HG03378 (cell line): Measurements from ENCODE around the gene BGN.

Experiments used
- ATAC-seq: cut with Tn5 transposase; IDR thresholded peaks from one replicate; pipeline ENCODE4 v1.9.1; 2021; ENCODE audit warnings: mild to moderate bottlenecking, moderate library complexity; ENCODE audit not compliant: unreplicated experiment

The BGN gene

GRCh38 chrX:153459986-153460385 is 34.8 kb upstream of the BGN start:
- ATAC-seq: no peak

GRCh38 chrX:153460826-153461225 is 34.0 kb upstream of the BGN start:
- ATAC-seq: peak; percentile 49

- no peak for ATAC-seq
Measured at GRCh38 chrX:153462291-153462690, 32.5 kb upstream of the BGN start.

GRCh38 chrX:153463031-153463430 is 31.7 kb upstream of the BGN start:
- ATAC-seq: no peak

- no peak for ATAC-seq
Measured at GRCh38 chrX:153463556-153463955, 31.2 kb upstream of the BGN start.

- ATAC-seq: no peak
Measured at GRCh38 chrX:153464116-153464515, 30.7 kb upstream of the BGN start.

- ATAC-seq: no peak
Measured at GRCh38 chrX:153465691-153466380, 28.9 kb upstream of the BGN start.

- no peak for ATAC-seq
Measured at GRCh38 chrX:153468008-153468580, 26.7 kb upstream of the BGN start.

- peak; percentile 16 for ATAC-seq
Measured at GRCh38 chrX:153469811-153470410, 24.9 kb upstream of the BGN start.

GRCh38 chrX:153470411-153471363 is 24.1 kb upstream of the BGN start, which contains the start of gene HAUS7:
HAUS7 (minus strand) TSS chrX:153470576; CDS start chrX:153470557, 19 bp downstream.
- ATAC-seq: peak; percentile 67

GRCh38 chrX:153471663-153472280 is 23.0 kb upstream of the BGN start:
- no peak for ATAC-seq

GRCh38 chrX:153473126-153473525 is 21.7 kb upstream of the BGN start:
- ATAC-seq: no peak

- ATAC-seq: no peak
Measured at GRCh38 chrX:153474266-153474665, 20.5 kb upstream of the BGN start.

GRCh38 chrX:153474718-153475117 is 20.1 kb upstream of the BGN start:
- no peak for ATAC-seq

GRCh38 chrX:153475271-153475670 is 19.5 kb upstream of the BGN start:
- ATAC-seq: no peak

- ATAC-seq: no peak
Measured at GRCh38 chrX:153475751-153476281, 19.0 kb upstream of the BGN start.

GRCh38 chrX:153476666-153477363 is 18.0 kb upstream of the BGN start:
- no peak for ATAC-seq

- no peak for ATAC-seq
Measured at GRCh38 chrX:153477364-153477857, 17.4 kb upstream of the BGN start.

GRCh38 chrX:153477901-153478300 is 16.9 kb upstream of the BGN start:
- no peak for ATAC-seq

GRCh38 chrX:153478746-153479145 is 16.0 kb upstream of the BGN start:
- no peak for ATAC-seq
